Ectodermal cell (in vitro differentiated cells): ENCODE measurements around the gene PODXL2.

Source experiments
- H3K27ac ChIP-seq: 2 replicates; pipeline ENCODE4 v1.7.0; 2013; ENCODE audit warnings: mild to moderate bottlenecking, low read depth, low read length; ENCODE audit not compliant: insufficient read depth, poor library complexity, severe bottlenecking
- H3K27me3 ChIP-seq: 2 replicates; pipeline ENCODE4 v1.7.0; 2013; ENCODE audit warnings: mild to moderate bottlenecking, low read length; ENCODE audit not compliant: insufficient read depth, control insufficient read depth, poor library complexity, severe bottlenecking
- H3K36me3 ChIP-seq: one replicate; pipeline ENCODE4 v1.7.0; 2013; ENCODE audit warnings: low read length; ENCODE audit not compliant: control insufficient read depth, insufficient read depth
- H3K4me1 ChIP-seq: one replicate; pipeline ENCODE4 v1.7.0; 2013; ENCODE audit warnings: low read length; ENCODE audit not compliant: control insufficient read depth, insufficient read depth
- H3K4me3 ChIP-seq: 2 replicates; pipeline ENCODE4 v1.7.0; 2013; ENCODE audit warnings: low read depth, low read length, control low read depth; ENCODE audit not compliant: insufficient read depth
- H3K9me3 ChIP-seq: 2 replicates; pipeline ENCODE4 v1.7.0; 2013; ENCODE audit warnings: mild to moderate bottlenecking, low read length, moderate library complexity; ENCODE audit not compliant: control insufficient read depth
- whole genome bisulfite sequencing, 2 experiments: methylation state at CpG; one replicate each; pipeline ENCODE4 v1.1.7; 2013; ENCODE audit warnings: missing lambda C conversion rate in 2 of 2; 5-methylcytosine and 5-hydroxymethylcytosine counted together

PODXL2 gene

DNA sequence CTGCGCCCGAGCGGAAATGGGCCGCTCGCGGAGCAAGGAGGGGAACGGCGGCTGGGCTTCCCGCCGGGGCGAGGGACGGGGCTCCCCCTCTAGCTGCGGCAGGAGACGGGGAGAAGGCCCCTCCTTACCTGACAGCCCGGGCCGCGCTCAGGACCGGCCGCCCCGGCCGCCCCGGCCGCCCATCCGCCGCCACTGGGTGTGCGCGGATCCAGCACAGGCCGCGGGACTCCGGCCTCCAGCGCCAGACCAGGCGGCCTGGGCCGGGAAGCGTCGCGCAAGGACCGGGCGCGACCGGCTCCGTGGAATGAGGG is 38.7 kb upstream of the PODXL2 start:
- 0 to 1% methylated on average over 41 of the region's 41 CpGs for WGBS, 2 experiments
- Histone ChIP-seq H3K27me3 (peaks cover 6% of the 10 kb centered on the region), H3K4me3 (peak overlapping the region; percentile 85), H3K27ac (peak overlapping the region; percentile 69), H3K4me1 (peaks cover 19% of the 10 kb centered on the region), H3K9me3 (no peaks in the 10 kb centered on the region), H3K36me3 (no peaks in the 10 kb centered on the region)

DNA sequence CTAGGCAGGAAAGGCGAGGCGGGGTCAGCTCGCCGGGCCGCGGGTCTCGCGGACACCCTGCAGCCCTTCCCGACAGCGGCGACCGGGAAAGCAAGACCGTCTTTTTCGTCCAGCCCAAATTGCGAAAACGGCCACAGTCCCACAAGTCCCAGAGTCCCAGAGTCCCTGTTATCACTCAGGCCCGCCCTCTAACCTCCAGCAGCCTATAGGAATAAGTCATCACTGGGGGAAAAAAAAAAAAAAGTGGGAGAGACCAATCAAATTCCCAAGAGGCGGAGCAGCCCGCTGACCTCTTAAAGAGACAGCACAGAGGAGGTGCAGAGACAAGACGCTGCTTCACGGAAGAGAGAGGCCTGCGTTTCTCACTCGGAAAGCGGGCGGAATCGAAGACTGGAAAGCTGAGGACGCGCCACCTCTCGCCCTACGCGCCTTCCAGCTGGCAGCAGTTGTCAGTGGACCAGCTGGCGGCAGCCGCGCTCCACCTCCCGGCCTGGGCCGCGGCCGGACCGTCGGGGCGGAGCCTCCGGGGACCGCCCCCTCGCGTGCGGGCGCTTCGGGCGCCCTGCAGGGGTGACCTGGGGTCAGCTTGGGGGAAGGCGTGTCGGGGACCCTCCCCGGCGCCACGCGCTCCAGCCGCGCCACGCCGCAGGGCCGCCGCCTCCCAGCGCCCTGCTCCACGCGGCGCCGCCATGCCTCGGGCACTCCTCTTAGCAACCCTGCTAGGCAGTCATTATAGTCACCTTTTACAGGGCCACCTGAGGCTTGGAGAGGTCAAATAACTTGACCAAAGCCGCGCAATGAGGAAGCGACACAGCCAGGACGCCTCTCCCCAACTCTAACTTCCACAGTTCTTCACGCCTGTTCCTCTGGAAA is 38.2 kb upstream of the PODXL2 start, which contains the start of gene TPRA1:
Gene TPRA1, minus strand, starts transcription at position 141 of the 873 bp plus-strand sequence. CDS start 10,587 bp downstream, outside the sequence.
- no peaks in the 10 kb centered on the region for H3K36me3 ChIP-seq
- WGBS, 2 experiments = 0% methylated on average over 72 of the region's 72 CpGs
- no peaks in the 10 kb centered on the region for H3K9me3 ChIP-seq
- H3K27ac ChIP-seq = peak within 1 kb of the TSS; percentile 92
- peak within 1 kb of the TSS; percentile 85 for H3K4me3 ChIP-seq
- H3K4me1 ChIP-seq = peaks cover 19% of the 10 kb centered on the region
- peaks cover 6% of the 10 kb centered on the region for H3K27me3 ChIP-seq

DNA sequence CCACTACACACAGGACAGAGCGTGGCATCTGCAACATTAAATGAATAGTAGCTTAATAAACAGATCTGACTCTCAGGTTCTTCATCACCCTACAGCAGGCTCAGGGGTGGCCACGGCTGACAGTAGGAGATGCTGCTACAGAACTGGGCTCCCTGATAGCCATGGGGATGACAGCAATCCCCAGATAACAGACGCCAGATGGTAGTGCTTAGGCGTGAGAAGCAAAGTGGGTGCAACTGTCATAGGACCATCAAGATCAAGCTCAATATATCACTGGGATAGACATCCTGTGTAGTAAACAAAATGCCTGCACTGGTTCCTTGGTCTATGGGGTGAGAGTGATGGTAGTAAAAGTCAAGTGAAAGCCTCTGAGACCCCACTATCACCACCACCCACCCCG is 35.8 kb upstream of the PODXL2 start:
- no peak overlapping the region for H3K4me3 ChIP-seq
- H3K9me3 ChIP-seq = no peaks in the 10 kb centered on the region
- H3K36me3 ChIP-seq = no peaks in the 10 kb centered on the region
- H3K4me1 ChIP-seq = peaks cover 19% of the 10 kb centered on the region
- 91 to 94% methylated on average over 5 of the region's 5 CpGs for WGBS, 2 experiments
- no peak overlapping the region for H3K27ac ChIP-seq
- H3K27me3 ChIP-seq = peaks cover 6% of the 10 kb centered on the region

DNA sequence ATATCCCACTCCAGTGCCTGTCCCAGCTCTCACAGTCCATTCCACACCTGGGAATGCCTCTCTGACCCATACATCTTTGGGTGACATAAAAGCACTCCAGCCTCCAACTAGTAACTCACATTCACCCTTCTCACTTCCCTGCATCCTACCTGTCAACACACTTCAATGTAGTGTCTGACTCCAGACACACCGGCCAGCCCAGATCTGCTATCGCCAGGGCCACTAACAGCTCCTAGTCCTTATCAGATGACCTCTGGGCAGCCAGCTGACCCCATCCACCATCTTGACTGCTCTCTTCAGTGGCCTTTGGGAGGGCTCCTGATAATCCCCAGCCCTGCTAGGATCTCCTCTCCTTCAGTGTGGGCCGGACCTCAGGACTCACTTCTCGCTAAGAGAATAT is 33.7 kb upstream of the PODXL2 start:
- Histone ChIP-seq H3K27me3 (no peaks in the 10 kb centered on the region), H3K4me3 (no peak overlapping the region), H3K36me3 (peaks cover 6% of the 10 kb centered on the region), H3K9me3 (no peaks in the 10 kb centered on the region), H3K4me1 (peaks cover 24% of the 10 kb centered on the region), H3K27ac (no peak overlapping the region)
- WGBS, 2 experiments = 90 to 99% methylated on average over 4 of the region's 4 CpGs

DNA sequence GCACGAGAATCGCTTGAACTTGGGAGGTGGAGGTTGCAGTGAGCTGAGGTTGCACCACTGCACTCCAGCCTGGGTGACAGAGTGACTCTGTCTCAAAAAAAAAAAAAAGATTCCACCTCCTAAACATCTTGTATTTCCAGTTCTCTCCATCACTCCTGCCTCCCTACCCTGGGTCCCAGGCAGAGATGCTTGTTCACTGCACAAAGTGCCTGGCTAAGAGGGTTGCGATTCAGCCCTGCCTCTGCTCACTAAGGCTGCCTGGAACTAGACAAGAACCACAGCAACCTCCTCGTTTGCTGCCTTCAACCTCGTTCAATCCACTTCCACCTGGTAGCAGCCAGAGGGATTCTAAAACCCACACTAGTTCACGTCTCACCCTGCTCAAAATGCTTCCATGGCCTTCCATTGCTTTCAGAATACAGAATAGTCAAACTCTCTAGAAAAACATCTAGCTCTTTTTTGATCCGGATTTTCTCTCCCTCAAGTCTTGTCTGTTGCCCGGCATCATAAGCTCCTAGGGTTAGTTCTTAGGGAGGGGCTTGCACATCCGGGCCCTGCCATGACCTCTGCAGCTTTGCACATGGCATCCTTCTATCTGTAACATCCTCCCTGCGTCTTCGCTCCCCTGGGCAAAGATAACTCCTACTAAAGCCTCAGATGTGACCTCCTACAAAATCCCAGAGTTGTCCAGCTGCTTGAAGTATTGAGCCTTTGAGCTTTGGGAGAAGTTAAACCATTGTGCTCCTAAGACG is 31.8 kb upstream of the PODXL2 start:
- H3K4me1 ChIP-seq = peaks cover 27% of the 10 kb centered on the region
- no peak overlapping the region for H3K27ac ChIP-seq
- H3K27me3 ChIP-seq = no peaks in the 10 kb centered on the region
- H3K9me3 ChIP-seq = no peaks in the 10 kb centered on the region
- H3K36me3 ChIP-seq = peaks cover 18% of the 10 kb centered on the region
- WGBS, 2 experiments = 90 to 92% methylated on average over 12 of the region's 12 CpGs
- peak overlapping the region; percentile 69 for H3K4me3 ChIP-seq

DNA sequence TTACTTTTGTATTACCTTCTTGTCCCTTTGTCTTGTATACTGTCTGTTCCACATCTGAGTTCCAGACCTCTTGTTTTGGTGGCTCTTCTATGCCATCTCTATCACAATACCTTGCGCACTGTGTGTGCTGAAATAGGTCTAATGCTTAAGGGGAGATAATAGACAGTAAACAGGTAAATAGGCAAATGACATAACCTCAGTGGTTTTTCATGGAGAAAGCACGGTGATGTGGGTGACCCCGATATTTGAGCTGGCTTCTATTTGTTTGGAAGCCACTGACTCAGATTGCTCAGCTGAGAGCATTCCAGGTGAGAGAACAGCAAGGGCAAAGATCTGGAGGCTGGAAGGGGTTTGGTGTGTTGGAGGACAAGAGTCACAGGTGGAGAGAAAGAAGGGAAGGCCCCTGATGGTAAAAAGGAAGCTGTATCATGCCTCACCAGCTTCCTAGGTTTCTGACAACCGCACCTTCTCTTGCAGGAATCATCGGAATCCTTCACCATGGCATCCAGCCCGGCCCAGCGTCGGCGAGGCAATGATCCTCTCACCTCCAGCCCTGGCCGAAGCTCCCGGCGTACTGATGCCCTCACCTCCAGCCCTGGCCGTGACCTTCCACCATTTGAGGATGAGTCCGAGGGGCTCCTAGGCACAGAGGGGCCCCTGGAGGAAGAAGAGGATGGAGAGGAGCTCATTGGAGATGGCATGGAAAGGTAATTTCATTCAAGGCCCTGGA is 30.0 kb upstream of the PODXL2 start:
- Histone ChIP-seq H3K4me3 (peak overlapping the region; percentile 69), H3K4me1 (peaks cover 31% of the 10 kb centered on the region), H3K9me3 (no peaks in the 10 kb centered on the region), H3K27ac (peak overlapping the region; percentile 86), H3K27me3 (no peaks in the 10 kb centered on the region), H3K36me3 (peaks cover 23% of the 10 kb centered on the region)
- WGBS, 2 experiments = 83 to 86% methylated on average over 14 of the region's 14 CpGs

DNA sequence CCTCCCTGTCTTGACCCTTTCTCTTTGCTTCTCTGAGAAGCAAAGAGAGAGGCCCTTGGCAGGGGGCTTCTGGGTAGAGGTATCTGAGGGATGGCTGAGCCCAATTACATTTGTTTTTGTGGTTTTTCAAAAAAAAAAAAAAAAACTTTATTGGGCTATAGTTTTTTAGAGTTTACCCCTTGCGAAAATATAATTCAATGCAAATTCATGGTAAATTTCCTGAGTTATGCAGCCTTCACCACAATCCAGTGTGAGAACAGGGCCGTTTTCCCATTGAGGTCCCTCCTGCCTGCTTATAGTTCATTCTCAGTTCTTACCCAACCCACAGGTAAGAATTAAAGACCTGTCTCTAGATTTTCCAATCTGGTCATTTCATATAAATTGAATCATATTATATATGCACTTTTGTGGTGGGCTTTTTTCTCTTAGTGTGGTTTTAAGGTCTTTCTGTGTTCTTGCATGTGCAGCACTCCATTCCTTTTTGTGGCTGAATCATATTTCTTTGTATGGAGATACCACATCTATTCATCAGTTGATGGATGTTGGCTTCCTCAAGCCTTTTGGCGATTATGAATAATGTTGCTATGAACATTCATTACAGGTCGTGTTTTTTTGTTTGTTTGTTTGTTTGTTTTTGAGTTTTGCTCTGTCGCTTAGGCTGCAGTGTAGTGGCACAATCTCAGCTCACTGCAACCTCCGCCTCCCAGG is 28.1 kb upstream of the PODXL2 start:
- Histone ChIP-seq H3K4me1 (peaks cover 31% of the 10 kb centered on the region), H3K27me3 (no peaks in the 10 kb centered on the region), H3K9me3 (no peaks in the 10 kb centered on the region), H3K4me3 (peak overlapping the region; percentile 20), H3K36me3 (peaks cover 36% of the 10 kb centered on the region), H3K27ac (no peak overlapping the region)
- WGBS, 2 experiments = 93 to 97% methylated on average over 6 of the region's 6 CpGs

DNA sequence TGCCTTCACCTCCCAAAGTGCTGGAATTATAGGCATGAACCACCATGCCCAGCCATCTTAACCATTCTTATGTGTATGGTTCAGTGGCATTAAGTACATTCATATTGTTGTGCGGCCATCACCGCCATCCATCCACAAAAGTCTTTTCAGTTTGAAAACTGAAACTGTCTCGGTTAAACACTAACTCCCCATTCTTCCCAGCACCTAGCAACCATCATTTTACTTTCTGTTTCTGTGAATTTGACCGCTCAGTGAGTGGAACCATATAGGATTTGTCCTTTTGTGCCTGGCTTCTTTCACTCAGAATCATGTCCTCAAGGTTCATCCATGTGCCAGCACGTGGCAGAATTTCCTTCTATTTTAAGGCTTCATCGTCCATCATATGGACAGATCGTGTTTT is 24.9 kb upstream of the PODXL2 start:
- peaks cover 29% of the 10 kb centered on the region for H3K4me1 ChIP-seq
- peaks cover 67% of the 10 kb centered on the region for H3K36me3 ChIP-seq
- H3K4me3 ChIP-seq = no peak overlapping the region
- 92 to 94% methylated on average over 7 of the region's 7 CpGs for WGBS, 2 experiments
- no peaks in the 10 kb centered on the region for H3K9me3 ChIP-seq
- H3K27me3 ChIP-seq = no peaks in the 10 kb centered on the region
- no peak overlapping the region for H3K27ac ChIP-seq

DNA sequence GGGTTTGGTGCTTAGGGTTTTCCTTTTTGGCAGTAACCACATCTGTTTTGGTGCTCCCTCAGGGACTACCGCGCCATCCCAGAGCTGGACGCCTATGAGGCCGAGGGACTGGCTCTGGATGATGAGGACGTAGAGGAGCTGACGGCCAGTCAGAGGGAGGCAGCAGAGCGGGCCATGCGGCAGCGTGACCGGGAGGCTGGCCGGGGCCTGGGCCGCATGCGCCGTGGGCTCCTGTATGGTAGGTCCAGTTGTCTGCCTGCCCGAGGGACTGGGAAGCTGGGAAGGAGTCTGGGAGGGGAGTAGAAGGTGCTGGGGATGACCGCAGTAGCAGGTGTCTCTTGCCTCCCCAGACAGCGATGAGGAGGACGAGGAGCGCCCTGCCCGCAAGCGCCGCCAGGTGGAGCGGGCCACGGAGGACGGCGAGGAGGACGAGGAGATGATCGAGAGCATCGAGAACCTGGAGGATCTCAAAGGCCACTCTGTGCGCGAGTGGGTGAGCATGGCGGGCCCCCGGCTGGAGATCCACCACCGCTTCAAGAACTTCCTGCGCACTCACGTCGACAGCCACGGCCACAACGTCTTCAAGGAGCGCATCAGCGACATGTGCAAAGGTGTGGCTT is 24.3 kb upstream of the PODXL2 start:
- Histone ChIP-seq H3K4me3 (no peak overlapping the region), H3K4me1 (peaks cover 23% of the 10 kb centered on the region), H3K36me3 (peaks cover 69% of the 10 kb centered on the region), H3K27ac (no peak overlapping the region), H3K9me3 (no peaks in the 10 kb centered on the region), H3K27me3 (no peaks in the 10 kb centered on the region)
- WGBS, 2 experiments = 93 to 94% methylated on average over 41 of the region's 41 CpGs
